Measurements from ENCODE around the gene TPCN2. TPM values are rescaled to one million over a fixed set of nuclear protein-coding genes. Genes with fewer than 3 reads are reported as not detected.

Gene TPCN2
- total and polyA plus RNA-seq, 2 of the 8 experiments (the other 6 are each of a cell fraction or from before 2014, with no cell fraction given) = 9.7 to 18.6 TPM

- Histone ChIP-seq H3K79me2 (ENCODE audit: control insufficient read depth in 1 of 2, insufficient read depth in 2 of 2, low read length in 2 of 2) (peaks cover 7 to 50% of the 10 kb centered on the region in 2 experiments; a peak in 3 of 4 replicates), H3K36me3 (ENCODE audit: control insufficient read depth in 2 of 4, insufficient read depth in 4 of 4, low read length in 3 of 4) (peaks cover 0 to 13% (median 3%) of the 10 kb centered on the region in 4 experiments; a peak in 4 of 8 replicates), H4K91ac (replicated peaks; ENCODE audit: insufficient read length, low read length) (no peak overlapping the region), H3K4me1 (replicated peaks in 1 of 4; ENCODE audit: control insufficient read depth in 3 of 4, insufficient read depth in 4 of 4, low read length in 3 of 4) (peaks cover 0 to 6% (median under 1%) of the 10 kb centered on the region in 4 experiments; a peak in 3 of 7 replicates), H4K8ac (ENCODE audit: extremely low read depth, insufficient read depth, low read length) (0 out of 2 replicates have a peak overlapping the region, but pooled peaks have one; percentile 47), H3K4me3 (ENCODE audit: extremely low read depth in 1 of 4, insufficient read depth in 2 of 4, low read depth in 3 of 4, low read length in 4 of 4) (no peak overlapping the region), H3K27ac (ENCODE audit: low read depth, low read length) (no peak overlapping the region), H3K4me2 (ENCODE audit: insufficient read depth in 1 of 2, low read depth in 2 of 2, low read length in 2 of 2) (no peak overlapping the region), H2BK12ac (ENCODE audit: low read depth, low read length) (no peak overlapping the region), H2BK15ac (ENCODE audit: low read length) (no peak overlapping the region), H3K4ac (replicated peaks; ENCODE audit: insufficient read length, low read depth, low read length) (no peak overlapping the region), H4K20me1 (replicated peaks in 1 of 2; ENCODE audit: control insufficient read depth in 1 of 2, insufficient read depth in 2 of 2, low read length in 2 of 2) (peaks cover 6 to 28% of the 10 kb centered on the region in 2 experiments), H2BK120ac (replicated peaks; ENCODE audit: low read depth, low read length) (no peak overlapping the region), H3K18ac (ENCODE audit: extremely low read depth, low read length) (no peak overlapping the region), H3K79me1 (ENCODE audit: low read depth, low read length) (peaks cover 18% of the 10 kb centered on the region), H3K9me3 (ENCODE audit: insufficient read depth in 2 of 2, low read depth in 1 of 2, low read length in 1 of 2) (no peaks in the 10 kb centered on the region), H3K27me3 (replicated peaks in 1 of 4; ENCODE audit: control insufficient read depth in 3 of 4, extremely low read depth in 1 of 4, insufficient read depth in 3 of 4, low read length in 3 of 4) (no peaks in the 10 kb centered on the region), H3K23me2 (ENCODE audit: low read depth, low read length) (no peaks in the 10 kb centered on the region; the same call in 1 of the 2 replicates), H2BK5ac (ENCODE audit: low read depth, low read length) (no peak overlapping the region; the same call in 1 of the 2 replicates), H3K9ac (replicated peaks in 1 of 4; ENCODE audit: extremely low read depth in 1 of 4, low read depth in 3 of 4, low read length in 3 of 4) (no peak overlapping the region), H2AFZ (ENCODE audit: low read length) (no peak overlapping the region), H2AK5ac (ENCODE audit: low read depth, low read length) (no peak overlapping the region), H3K14ac (ENCODE audit: insufficient read length) (no peak overlapping the region), H4K5ac (ENCODE audit: insufficient read length, low read depth, low read length) (no peak overlapping the region), H2BK20ac (ENCODE audit: low read length) (no peak overlapping the region), H3K23ac (ENCODE audit: insufficient read length) (no peak overlapping the region), H3K56ac (replicated peaks; ENCODE audit: insufficient read length, low read depth, low read length) (no peak overlapping the region)
- FAIRE-seq = no peak
- WGBS, 2 experiments (ENCODE audit: extremely low coverage in 1 of 2, insufficient coverage in 1 of 2, insufficient read length in 1 of 2, insufficient replicate concordance in 2 of 2, low coverage in 1 of 2, low lambda C conversion rate in 2 of 2, missing lambda C conversion rate in 1 of 2) = 91% methylated on average over 9 of the region's 9 CpGs; no CpG with 5 or more reads in 1 of the 2 experiments
- CTCF ChIA-PET (ENCODE audit: partially characterized antibody) = interaction anchor here (0.7 to 1.4 kb wide), 3 partner anchors 34 to 397 kb away, joined by 3 to 5 read pairs (median 4); no protein-coding TSS in a partner anchor
- POLR2A ChIA-PET (ENCODE audit: partially characterized antibody) = no interaction called here
- no peak for TF ChIP-seq SIRT6 (IDR thresholded peaks at IDR 0.05; ENCODE audit: low read length)
- no peak for TF ChIP-seq EGR1 (IDR thresholded peaks at IDR 0.05; ENCODE audit: borderline replicate concordance, low read depth, low read length)
- TF ChIP-seq PHF8 (conservative IDR thresholded peaks at IDR 0.05; ENCODE audit: low read depth, low read length) = no peak
- no peak for TF ChIP-seq RAD21 (IDR thresholded peaks at IDR 0.05 in 1 of 2, conservative IDR thresholded peaks at IDR 0.05 in 1 of 2; ENCODE audit: low read depth in 2 of 2, low read length in 2 of 2)
- TF ChIP-seq TBP (IDR thresholded peaks at IDR 0.05; ENCODE audit: low read depth, low read length) = no peak
- TF ChIP-seq SIX5 (IDR thresholded peaks at IDR 0.05; ENCODE audit: low read depth, low read length) = no peak
- TF ChIP-seq ATF2 (IDR thresholded peaks at IDR 0.05; ENCODE audit: low read length) = no peak
- TF ChIP-seq CTBP2 (IDR thresholded peaks at IDR 0.05; ENCODE audit: borderline replicate concordance, insufficient read depth, insufficient read length, low read length) = no peak
- no peak for DNase-seq (ENCODE audit: low read depth in 1 of 2, low spot score in 2 of 2)
These were observed 4.4 kb downstream of the TPCN2 start for GRCh38 chr11:69053169-69053477.
